GM18867 (cell line): Measurements from ENCODE around the gene RAP1GAP2.
"Not testable (repeated sequence)": the region's sequence is repeated elsewhere in the genome, so short reads cannot be mapped to it uniquely, and the experiment has no call there.

Experiments used
- ATAC-seq: cut with Tn5 transposase; IDR thresholded peaks from one replicate; pipeline ENCODE4 v1.9.1; 2021; ENCODE audit warnings: mild to moderate bottlenecking, moderate library complexity; ENCODE audit not compliant: unreplicated experiment

The RAP1GAP2 gene

DNA sequence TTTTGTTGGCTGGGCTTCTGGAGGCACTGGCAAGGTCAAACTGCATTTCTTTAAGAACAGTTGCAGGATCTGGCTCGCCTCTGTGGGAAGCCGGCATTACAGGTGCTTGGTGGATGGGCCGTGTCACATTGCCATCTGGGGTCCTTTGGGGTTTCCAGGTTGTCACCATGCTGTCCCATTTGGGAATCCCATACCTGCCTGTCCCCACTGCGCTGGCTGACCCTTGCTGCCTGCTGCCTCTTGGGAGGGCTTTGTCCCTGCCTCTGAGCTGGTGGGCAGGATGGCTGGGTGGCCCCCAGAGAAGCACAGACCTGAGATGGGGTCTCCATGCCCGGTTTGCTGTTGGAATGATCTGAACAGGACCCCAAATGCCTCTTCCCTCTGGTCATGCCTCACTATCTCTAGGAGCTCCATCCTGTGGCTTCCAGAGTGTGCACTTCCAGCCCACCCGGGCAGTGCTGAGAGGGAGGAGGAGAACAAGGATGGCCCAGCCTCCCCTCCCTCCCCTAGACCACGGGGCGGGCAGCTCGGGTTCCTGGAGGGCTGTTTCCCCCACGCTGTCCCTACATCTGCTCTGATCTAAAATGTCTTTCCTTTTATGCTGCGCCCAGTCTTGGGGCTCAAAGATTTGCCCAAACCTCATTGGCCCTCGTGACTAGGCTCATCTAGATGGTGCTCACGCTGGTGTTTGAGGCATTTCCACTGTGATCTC, 239.2 kb downstream of the RAP1GAP2 start:
- ATAC-seq, result no peak

DNA sequence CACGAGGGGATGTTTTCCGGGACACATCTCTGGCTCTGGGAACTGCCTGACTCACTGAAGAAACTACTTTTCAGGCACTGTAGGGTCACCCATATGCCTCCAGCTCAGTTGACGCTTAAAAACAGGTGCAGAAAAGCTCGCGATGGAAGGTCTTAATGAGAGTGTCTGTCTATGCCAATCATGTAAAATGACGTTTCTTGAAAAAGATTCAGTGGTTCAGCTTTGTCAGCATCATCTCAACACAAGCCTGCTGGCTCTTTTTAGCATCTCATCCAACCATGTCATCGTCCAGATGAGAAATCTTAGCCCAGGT, 239.7 kb downstream of the RAP1GAP2 start:
- ATAC-seq, result no peak

DNA sequence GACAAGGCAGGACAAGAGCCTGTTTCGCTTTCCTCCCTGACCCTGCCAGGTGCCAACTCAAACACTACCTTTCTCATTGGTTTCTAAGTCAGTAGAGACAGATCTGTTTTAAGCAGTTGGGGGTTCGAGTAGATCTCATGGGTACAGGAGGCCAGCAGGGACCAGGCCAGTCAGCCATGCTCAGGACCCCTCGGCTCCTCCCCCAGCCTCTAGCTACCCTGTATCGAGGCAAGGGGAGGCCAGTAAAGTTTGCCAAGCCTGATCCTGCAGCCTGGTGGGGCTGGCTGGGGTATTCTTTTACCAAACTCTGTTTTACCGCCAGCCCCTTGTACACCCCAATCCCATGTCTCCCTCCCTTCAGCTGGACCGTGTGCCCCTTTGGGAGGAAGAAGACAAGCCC, 240.6 kb downstream of the RAP1GAP2 start:
- ATAC-seq, result no peak

DNA sequence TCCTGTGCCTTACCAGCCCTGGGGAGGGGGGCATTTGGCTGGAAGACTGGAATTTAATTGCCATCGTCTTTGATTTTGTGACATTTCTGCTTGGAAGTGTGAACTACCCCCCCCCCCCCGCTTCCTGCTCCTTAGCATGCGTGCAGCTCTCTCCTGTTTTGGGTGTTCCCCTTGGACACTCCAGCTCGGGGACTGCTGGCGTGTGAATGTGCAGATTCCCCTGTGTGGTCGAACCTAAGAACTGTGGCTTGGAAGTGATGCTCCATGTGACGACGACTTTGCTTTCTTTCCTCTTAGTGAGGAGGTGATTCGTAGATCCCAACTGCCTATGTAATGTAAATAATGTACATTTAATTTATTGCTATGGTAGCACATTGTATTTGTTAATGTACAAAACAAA, 241.0 kb downstream of the RAP1GAP2 start:
- no peak for ATAC-seq

DNA sequence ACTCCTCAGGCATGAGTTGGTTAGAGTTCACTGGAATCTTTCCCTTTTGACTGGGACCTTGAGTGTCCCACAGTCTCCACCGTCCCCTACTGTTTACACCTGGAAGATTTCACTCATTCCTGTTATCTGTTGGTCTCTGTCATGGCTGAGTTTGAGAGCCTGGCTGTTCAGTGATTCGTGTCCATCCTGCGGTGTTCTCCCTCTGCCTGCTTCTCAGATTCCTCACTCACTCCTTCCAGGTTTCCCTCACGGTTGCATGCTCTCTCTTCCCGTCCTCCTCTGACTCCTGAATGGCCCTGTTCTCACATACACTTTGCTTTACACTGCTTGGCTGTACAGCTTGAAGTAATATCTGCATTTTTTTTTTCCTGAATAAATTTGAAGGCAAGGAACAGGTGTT, 242.7 kb downstream of the RAP1GAP2 start:
- ATAC-seq, result no peak

DNA sequence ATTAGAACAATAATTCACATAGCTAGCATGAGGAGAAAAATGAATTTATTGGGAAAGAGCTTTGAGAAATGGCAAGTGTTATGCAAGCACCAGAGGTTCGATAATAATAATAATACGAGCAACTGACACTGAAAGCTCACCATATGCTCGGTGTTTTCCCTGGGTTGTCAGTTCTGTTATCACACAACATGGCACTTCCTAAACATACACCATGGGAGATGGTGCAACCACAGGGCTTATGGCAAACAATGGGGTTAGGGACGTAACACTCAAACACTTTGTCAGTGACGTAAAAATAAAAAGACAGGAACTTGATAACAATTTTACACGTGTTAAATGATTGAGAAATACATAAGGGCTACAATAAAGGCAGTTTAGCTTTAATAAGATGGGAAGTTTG, 243.5 kb downstream of the RAP1GAP2 start:
- ATAC-seq, result no peak

DNA sequence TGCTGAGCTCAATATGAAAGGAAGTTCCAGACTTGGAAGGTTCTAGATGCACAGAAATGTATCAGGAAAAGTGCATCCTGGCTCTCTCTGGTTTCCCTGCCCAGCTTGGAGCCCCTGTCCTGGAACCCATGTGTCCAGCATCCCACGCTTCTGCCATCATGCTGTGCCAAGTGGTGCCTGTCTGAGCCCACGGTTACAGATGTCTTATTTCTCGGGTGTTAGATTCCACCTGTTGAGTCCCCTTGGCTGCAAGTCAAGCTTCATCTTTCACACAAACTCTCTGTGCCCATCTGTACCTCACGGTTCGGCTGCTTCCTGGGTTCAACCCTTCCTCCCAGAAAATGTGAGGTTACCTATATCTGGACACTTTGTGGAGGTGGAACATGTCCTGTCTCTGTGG, 244.6 kb downstream of the RAP1GAP2 start:
- ATAC-seq, result no peak

DNA sequence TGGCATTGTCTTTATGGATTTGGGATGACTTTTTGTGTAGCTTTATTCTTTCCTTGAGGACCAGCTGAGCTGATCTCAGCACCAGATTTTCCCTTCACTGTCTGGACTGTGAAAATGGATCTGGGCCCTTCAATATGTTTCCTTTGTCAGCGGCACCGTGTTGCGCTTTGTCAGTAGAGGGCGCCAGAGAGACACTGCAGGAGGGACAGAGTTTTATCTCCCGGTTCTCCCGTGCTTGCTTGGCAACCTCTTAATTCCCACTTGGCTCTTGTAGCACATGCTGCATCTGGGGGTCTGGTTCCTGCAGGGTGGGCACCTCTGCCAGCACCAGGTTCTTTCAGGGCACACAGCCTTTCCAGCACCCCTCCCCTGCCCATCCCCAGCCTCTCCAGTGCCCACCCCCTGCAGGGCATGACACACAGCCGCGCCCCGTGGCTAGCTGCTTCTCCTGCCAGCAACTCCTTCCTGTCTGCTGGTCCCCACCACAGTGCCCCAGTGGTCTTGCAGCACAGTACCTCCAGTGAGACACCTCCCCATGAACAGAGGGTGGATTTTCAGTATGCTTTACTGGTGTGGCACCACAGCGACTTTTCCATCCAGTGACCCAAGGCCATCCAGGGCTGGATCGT, 247.6 kb downstream of the RAP1GAP2 start:
- ATAC-seq, result no peak

DNA sequence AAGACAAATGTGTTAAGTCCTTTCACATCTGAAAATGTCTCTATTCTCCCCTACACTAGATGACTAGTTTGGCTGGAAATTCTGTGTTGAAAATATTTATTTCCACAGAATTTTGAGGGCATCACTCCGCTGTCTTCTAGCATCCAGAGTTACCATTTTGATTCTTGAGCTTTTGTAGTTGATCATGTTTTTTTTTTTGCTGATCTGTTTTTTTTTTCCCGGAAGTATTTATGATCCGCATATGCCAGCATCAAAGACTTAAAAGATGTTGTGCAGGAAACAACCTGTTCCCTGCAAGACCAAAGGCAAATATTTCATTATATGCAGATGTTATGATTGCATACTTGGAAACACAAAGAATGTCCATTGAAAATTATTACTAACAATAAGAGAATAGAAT, 250.5 kb downstream of the RAP1GAP2 start:
- ATAC-seq, result no peak

DNA sequence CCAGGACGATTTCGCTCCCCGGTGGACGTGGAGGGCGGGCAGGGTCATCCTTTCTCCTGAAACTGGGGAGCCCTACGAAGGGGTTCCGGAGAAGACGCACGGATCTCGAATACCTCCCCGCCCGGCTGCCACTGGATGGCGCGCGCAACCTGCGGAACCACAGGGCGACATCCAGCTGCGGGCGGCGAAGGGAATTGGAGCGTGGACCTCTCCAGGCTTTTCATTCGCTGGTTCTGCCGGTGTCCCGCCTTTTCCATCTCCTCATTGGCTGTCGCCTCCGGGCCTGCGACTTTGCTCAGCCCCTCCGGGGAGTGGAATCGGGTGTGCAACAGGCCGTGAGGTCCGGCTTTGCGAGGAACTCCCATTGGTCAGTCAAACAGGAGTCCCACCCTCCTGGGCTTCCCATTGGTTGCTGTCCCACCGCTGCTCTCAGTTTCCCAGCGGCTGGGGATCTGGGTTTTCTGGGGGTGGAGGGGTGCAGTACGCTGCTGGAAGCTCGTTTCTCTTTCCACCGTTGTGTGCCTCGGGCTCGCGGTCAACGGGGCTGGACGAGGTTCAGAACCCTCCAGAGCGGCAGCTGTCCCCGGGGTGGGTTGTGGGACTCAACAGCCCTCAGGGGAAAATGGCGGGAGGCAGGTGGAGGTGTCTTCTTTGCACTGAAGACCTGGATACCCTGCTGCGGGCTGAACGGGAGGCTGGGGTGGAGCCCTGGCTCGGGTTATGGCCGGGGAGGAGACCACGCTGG, 252.7 kb downstream of the RAP1GAP2 start:
- peak; percentile 81 for ATAC-seq

DNA sequence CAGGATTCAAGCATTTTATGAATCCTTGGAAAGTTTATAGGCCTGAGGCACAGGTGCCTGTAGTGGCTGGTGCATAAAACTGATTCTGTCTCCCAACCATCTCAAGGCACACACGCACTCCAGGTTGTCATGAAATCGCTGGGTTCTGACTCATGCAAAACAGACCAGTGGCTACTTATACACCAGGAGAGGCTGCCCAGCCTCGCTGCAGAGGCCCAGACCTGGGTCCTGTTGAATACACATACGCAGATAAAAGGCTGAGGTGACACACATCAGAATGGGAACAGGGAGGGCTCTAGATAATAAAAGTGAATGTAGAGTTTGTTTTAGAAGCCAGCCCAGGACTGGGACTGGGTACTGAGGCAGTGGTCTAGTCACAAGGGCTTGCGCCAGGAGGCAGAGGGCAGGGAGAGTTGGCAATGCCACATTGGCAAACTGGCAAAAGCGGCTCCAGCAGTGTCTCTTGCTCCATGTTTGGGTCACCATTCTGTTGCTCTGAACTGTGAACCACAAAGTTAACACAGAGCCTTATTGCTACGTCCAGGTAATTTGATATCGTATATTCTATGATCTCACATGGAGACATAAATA, 253.6 kb downstream of the RAP1GAP2 start:
- no peak for ATAC-seq

DNA sequence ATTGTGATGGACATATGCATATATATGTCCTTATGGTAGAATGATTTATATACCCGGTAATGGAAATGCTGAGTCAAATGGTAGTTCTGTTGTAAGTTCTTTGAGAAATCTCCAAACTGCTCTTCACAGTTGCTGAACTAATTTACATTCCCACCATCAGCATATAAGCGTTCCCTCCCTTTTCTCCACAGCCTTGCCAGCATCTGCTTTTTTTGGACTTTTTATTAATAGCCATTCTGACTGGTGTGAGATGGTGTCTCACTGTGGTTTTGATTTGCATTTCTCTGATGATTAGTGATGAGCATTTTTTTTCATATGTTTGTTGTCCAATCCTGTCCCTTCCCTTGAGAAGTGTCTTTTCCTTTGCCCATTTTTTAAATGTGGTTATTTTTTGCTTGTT, 258.6 kb downstream of the RAP1GAP2 start:
- not testable (repeated sequence) for ATAC-seq

DNA sequence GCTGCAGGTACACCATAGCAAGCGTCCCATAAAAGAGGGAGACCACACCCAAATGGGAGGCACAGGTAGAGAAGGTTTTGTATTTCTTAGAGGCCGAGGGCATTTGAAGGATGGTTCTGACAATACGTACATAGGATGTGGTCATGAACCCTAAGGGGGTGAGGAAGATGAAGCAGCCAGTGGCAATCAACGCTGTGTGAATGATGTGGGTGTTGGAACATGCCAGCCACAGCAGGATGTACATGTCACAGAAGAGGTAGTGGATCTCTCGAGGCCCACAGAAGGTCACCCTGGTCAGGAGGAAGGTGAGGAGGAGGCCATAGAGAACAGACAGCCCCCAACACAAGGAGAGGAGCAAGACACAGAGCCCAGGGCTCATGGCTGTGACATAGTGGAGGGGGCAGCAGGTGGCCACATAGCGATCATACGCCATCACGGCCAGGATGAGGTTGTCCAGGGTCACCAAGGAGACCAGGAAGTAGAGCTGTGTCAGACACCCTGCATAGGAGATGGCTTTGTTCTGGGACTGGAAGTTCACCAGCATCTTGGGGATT, 266.7 kb downstream of the RAP1GAP2 start:
- not testable (repeated sequence) for ATAC-seq

DNA sequence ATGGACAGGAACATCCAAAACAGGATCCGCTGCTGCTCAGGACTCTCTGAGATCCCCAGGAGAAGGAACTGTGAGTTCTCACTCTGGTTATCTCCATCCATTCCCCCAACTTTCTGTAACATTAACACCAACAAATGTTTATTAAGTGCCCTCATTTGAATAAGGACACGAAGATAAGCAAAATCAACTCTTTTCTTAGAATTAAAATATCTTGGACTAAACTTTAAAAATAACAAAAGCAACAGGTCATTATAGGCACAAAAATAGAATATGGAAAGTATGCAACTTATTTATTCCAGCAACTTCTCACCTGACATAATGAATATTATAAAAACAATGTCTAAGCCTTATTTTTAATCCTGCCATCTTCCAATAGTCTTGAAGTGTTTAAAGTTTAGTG, 267.3 kb downstream of the RAP1GAP2 start, which contains the start of gene OR1D5:
Gene OR1D5, minus strand, starts transcription at position 101 of the 400 bp plus-strand sequence. Its CDS starts 0 bp downstream, at position 101.
- ATAC-seq, result not testable (repeated sequence)

DNA sequence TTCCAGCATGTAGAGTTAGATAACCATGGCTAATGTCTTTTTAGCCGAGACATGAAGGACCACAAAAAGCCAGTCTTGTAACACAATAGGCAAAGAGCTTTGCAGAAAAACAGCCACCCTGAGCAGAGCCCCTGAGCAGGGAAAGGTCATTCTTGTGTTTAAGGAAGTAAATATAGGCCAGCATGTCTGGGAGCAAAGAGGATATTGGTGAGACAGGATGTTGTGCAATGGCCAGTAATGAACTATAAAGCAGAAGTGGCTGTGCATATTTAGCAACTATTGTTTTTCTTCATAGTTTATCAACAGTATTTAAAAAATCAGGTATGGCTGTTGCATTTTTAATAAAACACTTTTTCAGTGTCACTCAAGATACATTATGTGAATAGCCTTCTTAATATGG, 269.0 kb downstream of the RAP1GAP2 start:
- not testable (repeated sequence) for ATAC-seq

DNA sequence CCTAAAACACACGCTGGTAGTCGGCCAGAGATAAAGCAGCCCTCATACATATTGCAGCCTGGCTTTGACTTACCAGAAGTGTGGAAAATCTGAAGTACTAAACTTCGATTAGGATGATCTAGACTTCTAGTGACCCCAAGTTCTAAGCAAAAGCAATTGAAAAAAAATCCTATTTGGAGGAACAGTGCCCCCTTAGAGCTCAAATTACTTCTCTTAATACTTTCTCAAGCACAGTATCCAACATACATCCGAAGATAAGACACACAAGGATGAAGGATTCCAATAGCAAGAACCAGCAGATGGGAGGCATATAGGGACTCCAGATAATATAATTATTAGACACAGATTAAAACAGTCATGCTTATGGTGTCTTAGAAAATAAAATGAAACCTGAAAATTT, 277.6 kb downstream of the RAP1GAP2 start:
- not testable (repeated sequence) for ATAC-seq
